Measurements from ENCODE around the gene TUBGCP6. TPM values are rescaled to one million over a fixed set of nuclear protein-coding genes. Genes with fewer than 3 reads are reported as not detected.

Gene TUBGCP6
- total and polyA plus RNA-seq, 9 donors, result 7.5 to 52.2 (median 40.8) TPM

DNA sequence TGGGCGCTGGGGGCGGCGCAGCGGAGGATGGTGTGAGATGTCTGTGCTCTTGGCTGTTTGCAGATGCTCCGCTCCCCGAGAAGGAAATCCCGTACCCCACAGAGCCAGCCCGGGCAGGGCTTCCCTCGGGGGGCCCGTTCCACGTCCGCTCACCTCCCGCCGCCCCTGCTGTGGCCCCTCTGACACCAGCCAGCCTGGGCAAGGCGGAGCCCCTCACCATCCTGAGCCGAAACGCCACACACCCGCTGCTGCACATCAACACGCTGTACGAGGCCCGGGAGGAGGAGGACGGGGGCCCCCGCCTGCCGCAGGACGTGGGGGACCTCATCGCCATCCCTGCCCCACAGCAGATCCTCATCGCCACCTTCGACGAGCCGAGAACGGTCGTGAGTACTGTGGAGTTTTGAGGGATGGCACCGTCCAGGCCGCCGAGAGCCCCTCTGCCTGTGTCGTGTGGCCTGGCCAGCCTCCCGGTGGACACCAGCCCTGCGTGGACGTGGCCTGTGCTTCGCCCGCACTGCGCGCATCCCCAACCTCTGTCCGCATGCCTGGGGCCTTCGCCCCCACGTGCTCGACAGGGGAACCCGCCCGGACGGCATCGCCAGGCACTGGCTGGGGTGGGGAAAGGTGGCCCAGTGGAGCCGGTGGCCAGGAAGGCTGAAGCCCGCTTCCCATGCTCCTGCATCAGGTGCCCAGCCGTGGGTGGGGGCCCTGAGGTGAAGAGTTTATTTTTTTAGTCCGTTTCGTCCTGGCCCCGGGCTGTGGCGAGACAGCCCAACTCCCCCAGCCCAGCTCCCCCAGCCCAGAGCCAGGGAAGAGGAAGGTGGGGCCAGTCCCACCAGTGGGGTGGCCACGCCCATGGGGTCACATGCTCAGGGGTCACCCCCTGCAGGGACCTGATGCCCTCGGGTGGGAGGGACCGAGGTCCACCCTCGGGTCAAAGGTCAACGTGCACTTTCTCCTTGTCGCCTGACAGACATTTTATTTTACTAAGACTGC lies 65.7 kb downstream of the TUBGCP6 start:
- intact Hi-C loops (cut with DNase I), result no loop called here
- peak in 4 of 5 donors; percentile 25 to 47 (median 40) for DNase-seq
- no peak for TF ChIP-seq POLR2A (IDR thresholded peaks at IDR 0.05)
- no peak for TF ChIP-seq EP300 (IDR thresholded peaks at IDR 0.05)
- TF ChIP-seq, protein P1, sequence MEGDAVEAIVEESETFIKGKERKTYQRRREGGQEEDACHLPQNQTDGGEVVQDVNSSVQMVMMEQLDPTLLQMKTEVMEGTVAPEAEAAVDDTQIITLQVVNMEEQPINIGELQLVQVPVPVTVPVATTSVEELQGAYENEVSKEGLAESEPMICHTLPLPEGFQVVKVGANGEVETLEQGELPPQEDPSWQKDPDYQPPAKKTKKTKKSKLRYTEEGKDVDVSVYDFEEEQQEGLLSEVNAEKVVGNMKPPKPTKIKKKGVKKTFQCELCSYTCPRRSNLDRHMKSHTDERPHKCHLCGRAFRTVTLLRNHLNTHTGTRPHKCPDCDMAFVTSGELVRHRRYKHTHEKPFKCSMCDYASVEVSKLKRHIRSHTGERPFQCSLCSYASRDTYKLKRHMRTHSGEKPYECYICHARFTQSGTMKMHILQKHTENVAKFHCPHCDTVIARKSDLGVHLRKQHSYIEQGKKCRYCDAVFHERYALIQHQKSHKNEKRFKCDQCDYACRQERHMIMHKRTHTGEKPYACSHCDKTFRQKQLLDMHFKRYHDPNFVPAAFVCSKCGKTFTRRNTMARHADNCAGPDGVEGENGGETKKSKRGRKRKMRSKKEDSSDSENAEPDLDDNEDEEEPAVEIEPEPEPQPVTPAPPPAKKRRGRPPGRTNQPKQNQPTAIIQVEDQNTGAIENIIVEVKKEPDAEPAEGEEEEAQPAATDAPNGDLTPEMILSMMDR (IDR thresholded peaks at IDR 0.05), result no peak
- Histone ChIP-seq H3K27me3 (no peaks in the 10 kb centered on the region), H3K9me3 (no peaks in the 10 kb centered on the region), H3K4me1 (ENCODE audit: insufficient read depth) (peaks cover 3% of the 10 kb centered on the region), H3K27ac (no peak overlapping the region), H3K4me3 (no peak overlapping the region), H3K36me3 (no peaks in the 10 kb centered on the region)
- WGBS, 3 donors, result 75 to 82% (median 79%) methylated on average over 51 to 64 of the region's 64 CpGs

DNA sequence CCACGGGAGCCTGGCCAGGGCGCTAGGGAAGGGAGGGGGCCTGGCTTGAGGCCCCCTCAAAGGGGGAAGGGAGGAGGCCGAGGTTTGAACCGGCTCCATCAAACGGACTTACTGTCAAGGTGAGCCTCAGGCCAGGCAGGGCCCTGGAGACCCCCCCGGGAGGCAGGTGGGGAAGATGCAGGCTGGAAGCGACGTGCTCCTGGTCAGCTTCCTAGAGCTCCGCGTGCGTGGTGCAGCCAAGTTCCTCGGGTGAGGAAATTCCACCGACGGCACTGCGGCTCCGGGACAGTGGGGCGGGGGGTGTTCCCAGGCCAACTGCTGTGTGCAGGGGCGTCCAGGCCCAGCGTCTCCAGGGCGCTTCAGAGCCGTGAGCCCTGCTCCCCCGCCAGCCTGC lies 66.4 kb downstream of the TUBGCP6 start:
- H3K27me3 ChIP-seq, result no peaks in the 10 kb centered on the region

DNA sequence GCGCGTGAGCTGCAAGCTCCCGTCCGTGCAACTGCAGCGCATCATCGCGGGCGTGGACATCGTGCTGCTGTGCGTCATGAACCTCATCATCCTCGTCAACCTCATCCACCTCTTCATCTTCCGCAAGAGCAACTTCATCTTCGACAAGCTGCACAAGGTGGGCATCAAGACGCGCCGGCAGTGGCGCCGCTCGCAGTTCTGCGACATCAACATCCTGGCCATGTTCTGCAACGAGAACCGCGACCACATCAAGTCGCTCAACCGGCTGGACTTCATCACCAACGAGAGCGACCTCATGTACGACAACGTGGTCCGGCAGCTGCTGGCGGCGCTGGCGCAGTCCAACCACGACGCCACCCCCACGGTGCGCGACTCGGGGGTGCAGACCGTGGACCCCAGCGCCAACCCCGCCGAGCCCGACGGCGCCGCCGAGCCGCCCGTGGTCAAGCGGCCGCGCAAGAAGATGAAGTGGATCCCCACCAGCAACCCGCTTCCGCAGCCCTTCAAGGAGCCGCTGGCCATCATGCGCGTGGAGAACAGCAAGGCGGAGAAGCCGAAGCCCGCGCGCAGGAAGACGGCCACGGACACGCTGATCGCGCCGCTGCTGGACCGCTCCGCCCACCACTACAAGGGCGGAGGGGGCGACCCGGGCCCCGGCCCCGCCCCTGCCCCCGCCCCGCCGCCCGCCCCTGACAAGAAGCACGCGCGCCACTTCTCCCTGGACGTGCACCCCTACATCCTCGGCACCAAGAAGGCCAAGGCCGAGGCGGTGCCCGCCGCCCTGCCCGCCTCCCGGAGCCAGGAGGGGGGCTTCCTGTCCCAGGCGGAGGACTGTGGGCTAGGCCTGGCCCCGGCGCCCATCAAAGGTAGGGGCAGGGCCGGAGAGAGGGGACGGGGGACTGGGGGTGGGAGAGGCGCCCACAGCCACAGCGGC lies 67.0 kb downstream of the TUBGCP6 start:
- Histone ChIP-seq H3K4me3 (no peak overlapping the region), H3K36me3 (no peaks in the 10 kb centered on the region), H3K9me3 (no peaks in the 10 kb centered on the region), H3K4me1 (ENCODE audit: insufficient read depth) (no peaks in the 10 kb centered on the region), H3K27me3 (no peaks in the 10 kb centered on the region), H3K27ac (no peak overlapping the region)
- TF ChIP-seq EP300 (IDR thresholded peaks at IDR 0.05) (no peak), POLR2A (IDR thresholded peaks at IDR 0.05) (no peak)
- TF ChIP-seq, protein P1 (IDR thresholded peaks at IDR 0.05), result no peak
- 61 to 72% (median 64%) methylated on average over 84 to 98 of the region's 98 CpGs for WGBS, 3 donors
- peak in 3 of 5 donors; percentile 57 to 60 (median 59) for DNase-seq
- intact Hi-C loops (cut with DNase I), result no loop called here

More for the DNA sequence above, 66.4 kb downstream of the TUBGCP6 start:
- peak in 2 of 5 donors; percentile 34 to 36 for DNase-seq
- no peak overlapping the region for H3K27ac ChIP-seq
- H3K9me3 ChIP-seq, result no peaks in the 10 kb centered on the region
- no peaks in the 10 kb centered on the region for H3K4me1 ChIP-seq (ENCODE audit: insufficient read depth)
- no peaks in the 10 kb centered on the region for H3K36me3 ChIP-seq
- H3K4me3 ChIP-seq, result no peak overlapping the region
- WGBS, 3 donors, result 27 to 54% (median 41%) methylated on average over 22 of the region's 22 CpGs
- no peak for TF ChIP-seq EP300 (IDR thresholded peaks at IDR 0.05)
- TF ChIP-seq, protein P1 (IDR thresholded peaks at IDR 0.05), result no peak
- TF ChIP-seq POLR2A (IDR thresholded peaks at IDR 0.05), result no peak
- intact Hi-C loops (cut with DNase I), result no loop called here

DNA sequence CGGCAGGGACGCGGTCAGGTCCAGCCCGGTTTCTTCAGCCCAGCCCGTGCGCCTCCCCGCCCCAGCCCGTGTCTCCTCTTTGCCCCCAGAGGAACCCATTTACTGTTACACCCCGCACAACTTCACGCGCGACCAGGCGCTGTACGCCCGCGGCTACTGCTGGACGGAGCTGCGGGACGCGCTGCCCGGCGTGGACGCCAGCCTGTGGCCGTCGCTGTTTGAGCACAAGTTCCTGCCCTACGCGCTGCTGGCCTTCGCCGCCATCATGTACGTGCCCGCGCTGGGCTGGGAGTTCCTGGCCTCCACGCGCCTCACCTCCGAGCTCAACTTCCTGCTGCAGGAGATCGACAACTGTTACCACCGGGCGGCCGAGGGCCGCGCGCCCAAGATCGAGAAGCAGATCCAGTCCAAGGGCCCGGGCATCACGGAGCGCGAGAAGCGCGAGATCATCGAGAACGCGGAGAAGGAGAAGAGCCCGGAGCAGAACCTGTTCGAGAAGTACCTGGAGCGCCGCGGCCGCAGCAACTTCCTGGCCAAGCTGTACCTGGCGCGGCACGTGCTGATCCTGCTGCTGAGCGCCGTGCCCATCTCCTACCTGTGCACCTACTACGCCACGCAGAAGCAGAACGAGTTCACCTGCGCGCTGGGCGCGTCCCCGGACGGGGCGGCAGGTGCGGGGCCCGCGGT lies 67.8 kb downstream of the TUBGCP6 start:
- Histone ChIP-seq H3K27ac (no peak overlapping the region), H3K4me1 (ENCODE audit: insufficient read depth) (no peaks in the 10 kb centered on the region), H3K4me3 (no peak overlapping the region), H3K36me3 (no peaks in the 10 kb centered on the region), H3K27me3 (no peaks in the 10 kb centered on the region), H3K9me3 (no peaks in the 10 kb centered on the region)
- intact Hi-C loops (cut with DNase I), result no loop called here
- 94 to 95% (median 95%) methylated on average over 76 of the region's 76 CpGs for WGBS, 3 donors
- peak in 4 of 5 donors; percentile 9 to 42 (median 31) for DNase-seq
- no peak for TF ChIP-seq EP300 (IDR thresholded peaks at IDR 0.05)
- no peak for TF ChIP-seq POLR2A (IDR thresholded peaks at IDR 0.05)
